ENCODE results near the gene CCDC83.

CCDC83 gene

DNA sequence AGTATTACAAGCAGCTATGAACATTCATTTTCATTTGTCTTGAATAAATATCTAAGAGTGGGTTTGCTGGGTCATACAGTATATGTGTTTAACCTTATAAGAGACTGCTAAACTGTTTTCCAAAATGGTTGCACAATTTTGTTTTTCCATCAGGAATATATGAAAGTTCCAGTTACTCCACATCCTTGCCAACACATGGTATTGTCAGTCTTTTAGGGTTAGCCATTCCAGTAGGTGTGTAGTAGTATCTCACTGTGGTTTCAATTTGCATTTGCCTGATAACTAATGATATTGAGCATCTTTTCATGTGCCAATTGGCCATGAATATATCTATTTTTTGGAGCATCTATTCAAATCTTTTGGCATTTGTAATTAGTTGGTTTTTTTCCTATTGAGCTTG, 7.7 kb upstream of the CCDC83 start:
- TF ChIP-seq, protein P1, sequence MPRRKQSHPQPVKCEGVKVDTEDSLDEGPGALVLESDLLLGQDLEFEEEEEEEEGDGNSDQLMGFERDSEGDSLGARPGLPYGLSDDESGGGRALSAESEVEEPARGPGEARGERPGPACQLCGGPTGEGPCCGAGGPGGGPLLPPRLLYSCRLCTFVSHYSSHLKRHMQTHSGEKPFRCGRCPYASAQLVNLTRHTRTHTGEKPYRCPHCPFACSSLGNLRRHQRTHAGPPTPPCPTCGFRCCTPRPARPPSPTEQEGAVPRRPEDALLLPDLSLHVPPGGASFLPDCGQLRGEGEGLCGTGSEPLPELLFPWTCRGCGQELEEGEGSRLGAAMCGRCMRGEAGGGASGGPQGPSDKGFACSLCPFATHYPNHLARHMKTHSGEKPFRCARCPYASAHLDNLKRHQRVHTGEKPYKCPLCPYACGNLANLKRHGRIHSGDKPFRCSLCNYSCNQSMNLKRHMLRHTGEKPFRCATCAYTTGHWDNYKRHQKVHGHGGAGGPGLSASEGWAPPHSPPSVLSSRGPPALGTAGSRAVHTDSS (tag by site-specific recombination; IDR thresholded peaks at IDR 0.05) = no peak
- TF ChIP-seq ZNF670 (tag by site-specific recombination; IDR thresholded peaks at IDR 0.05; ENCODE audit: low read depth) (no peak), ZNF394 (tag by site-specific recombination; IDR thresholded peaks at IDR 0.05; ENCODE audit: borderline replicate concordance) (no peak), ZNF37A (tag by site-specific recombination; IDR thresholded peaks at IDR 0.05) (no peak), ZNF449 (tag by site-specific recombination; IDR thresholded peaks at IDR 0.05) (no peak), GLIS1 (tag by site-specific recombination; IDR thresholded peaks at IDR 0.05) (no peak), KLF1 (tag by site-specific recombination; IDR thresholded peaks at IDR 0.05) (no peak), ZNF561 (tag by site-specific recombination; IDR thresholded peaks at IDR 0.05; ENCODE audit: borderline replicate concordance) (no peak), PRDM10 (tag by site-specific recombination; IDR thresholded peaks at IDR 0.05) (no peak), ZNF10 (tag by site-specific recombination; IDR thresholded peaks at IDR 0.05) (no peak)
- no peaks in the 10 kb centered on the region for H3K4me1 ChIP-seq (ENCODE audit: control insufficient read depth, insufficient read depth, low read length)
- H3K9me3 ChIP-seq (ENCODE audit: control insufficient read depth, insufficient read depth, low read depth, low read length) = no peaks in the 10 kb centered on the region
- H3K27ac ChIP-seq (ENCODE audit: extremely low read depth, low read depth, low read length) = no peak overlapping the region
- H3K36me3 ChIP-seq (ENCODE audit: control insufficient read depth in 2 of 2, insufficient read depth in 1 of 2, low read length in 2 of 2) = no peaks in the 10 kb centered on the region
- no peak overlapping the region for H3K4me3 ChIP-seq (ENCODE audit: low read depth, low read length)
- CTCF ChIA-PET = interaction anchor here (0.7 kb wide), 1 partner anchor 255 kb away, joined by 3 read pairs; no protein-coding TSS in a partner anchor
- POLR2A ChIA-PET = no interaction called here

- no peak overlapping the region for H3K27ac ChIP-seq (ENCODE audit: extremely low read depth, low read depth, low read length)
- CTCF ChIA-PET = interaction anchor here (0.7 kb wide), 1 partner anchor 256 kb away, joined by 3 read pairs; no protein-coding TSS in a partner anchor
- no peak overlapping the region for H3K4me3 ChIP-seq (ENCODE audit: low read depth, low read length)
- H3K36me3 ChIP-seq (ENCODE audit: control insufficient read depth in 2 of 2, insufficient read depth in 1 of 2, low read length in 2 of 2) = no peaks in the 10 kb centered on the region
- POLR2A ChIA-PET = no interaction called here
- H3K4me1 ChIP-seq (ENCODE audit: control insufficient read depth, insufficient read depth, low read length) = no peaks in the 10 kb centered on the region
- H3K9me3 ChIP-seq (ENCODE audit: control insufficient read depth, insufficient read depth, low read depth, low read length) = no peaks in the 10 kb centered on the region
- TF ChIP-seq, protein P2, sequence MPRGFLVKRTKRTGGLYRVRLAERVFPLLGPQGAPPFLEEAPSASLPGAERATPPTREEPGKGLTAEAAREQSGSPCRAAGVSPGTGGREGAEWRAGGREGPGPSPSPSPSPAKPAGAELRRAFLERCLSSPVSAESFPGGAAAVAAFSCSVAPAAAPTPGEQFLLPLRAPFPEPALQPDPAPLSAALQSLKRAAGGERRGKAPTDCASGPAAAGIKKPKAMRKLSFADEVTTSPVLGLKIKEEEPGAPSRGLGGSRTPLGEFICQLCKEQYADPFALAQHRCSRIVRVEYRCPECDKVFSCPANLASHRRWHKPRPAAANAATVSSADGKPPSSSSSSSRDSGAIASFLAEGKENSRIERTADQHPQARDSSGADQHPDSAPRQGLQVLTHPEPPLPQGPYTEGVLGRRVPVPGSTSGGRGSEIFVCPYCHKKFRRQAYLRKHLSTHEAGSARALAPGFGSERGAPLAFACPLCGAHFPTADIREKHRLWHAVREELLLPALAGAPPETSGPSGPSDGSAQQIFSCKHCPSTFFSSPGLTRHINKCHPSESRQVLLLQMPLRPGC (tag by site-specific recombination; IDR thresholded peaks at IDR 0.05) = no peak
- TF ChIP-seq, protein P3, sequence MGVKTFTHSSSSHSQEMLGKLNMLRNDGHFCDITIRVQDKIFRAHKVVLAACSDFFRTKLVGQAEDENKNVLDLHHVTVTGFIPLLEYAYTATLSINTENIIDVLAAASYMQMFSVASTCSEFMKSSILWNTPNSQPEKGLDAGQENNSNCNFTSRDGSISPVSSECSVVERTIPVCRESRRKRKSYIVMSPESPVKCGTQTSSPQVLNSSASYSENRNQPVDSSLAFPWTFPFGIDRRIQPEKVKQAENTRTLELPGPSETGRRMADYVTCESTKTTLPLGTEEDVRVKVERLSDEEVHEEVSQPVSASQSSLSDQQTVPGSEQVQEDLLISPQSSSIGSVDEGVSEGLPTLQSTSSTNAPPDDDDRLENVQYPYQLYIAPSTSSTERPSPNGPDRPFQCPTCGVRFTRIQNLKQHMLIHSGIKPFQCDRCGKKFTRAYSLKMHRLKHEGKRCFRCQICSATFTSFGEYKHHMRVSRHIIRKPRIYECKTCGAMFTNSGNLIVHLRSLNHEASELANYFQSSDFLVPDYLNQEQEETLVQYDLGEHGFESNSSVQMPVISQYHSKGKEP (tag by site-specific recombination; IDR thresholded peaks at IDR 0.05) = no peak
- TF ChIP-seq HOXC10 (CRISPR knock-in tag; IDR thresholded peaks at IDR 0.05) = no peak
- TF ChIP-seq CTCF (tag by site-specific recombination; IDR thresholded peaks at IDR 0.05) = no peak
- TF ChIP-seq ZNF48 (tag by site-specific recombination; IDR thresholded peaks at IDR 0.05) = no peak
- TF ChIP-seq, protein P4, sequence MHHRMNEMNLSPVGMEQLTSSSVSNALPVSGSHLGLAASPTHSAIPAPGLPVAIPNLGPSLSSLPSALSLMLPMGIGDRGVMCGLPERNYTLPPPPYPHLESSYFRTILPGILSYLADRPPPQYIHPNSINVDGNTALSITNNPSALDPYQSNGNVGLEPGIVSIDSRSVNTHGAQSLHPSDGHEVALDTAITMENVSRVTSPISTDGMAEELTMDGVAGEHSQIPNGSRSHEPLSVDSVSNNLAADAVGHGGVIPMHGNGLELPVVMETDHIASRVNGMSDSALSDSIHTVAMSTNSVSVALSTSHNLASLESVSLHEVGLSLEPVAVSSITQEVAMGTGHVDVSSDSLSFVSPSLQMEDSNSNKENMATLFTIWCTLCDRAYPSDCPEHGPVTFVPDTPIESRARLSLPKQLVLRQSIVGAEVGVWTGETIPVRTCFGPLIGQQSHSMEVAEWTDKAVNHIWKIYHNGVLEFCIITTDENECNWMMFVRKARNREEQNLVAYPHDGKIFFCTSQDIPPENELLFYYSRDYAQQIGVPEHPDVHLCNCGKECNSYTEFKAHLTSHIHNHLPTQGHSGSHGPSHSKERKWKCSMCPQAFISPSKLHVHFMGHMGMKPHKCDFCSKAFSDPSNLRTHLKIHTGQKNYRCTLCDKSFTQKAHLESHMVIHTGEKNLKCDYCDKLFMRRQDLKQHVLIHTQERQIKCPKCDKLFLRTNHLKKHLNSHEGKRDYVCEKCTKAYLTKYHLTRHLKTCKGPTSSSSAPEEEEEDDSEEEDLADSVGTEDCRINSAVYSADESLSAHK (tag by site-specific recombination; IDR thresholded peaks at IDR 0.05) = no peak
- no peak for TF ChIP-seq ZNF341 (tag by site-specific recombination; IDR thresholded peaks at IDR 0.05; ENCODE audit: low read depth)
- no peak for TF ChIP-seq ZFP69B (tag by site-specific recombination; IDR thresholded peaks at IDR 0.05)
- TF ChIP-seq SETDB1 (IDR thresholded peaks at IDR 0.05; ENCODE audit: insufficient read length, low read length) = no peak
- no peak for TF ChIP-seq SCRT1 (tag by site-specific recombination; IDR thresholded peaks at IDR 0.05; ENCODE audit: borderline replicate concordance)
- no peak for TF ChIP-seq ZNF660 (tag by site-specific recombination; IDR thresholded peaks at IDR 0.05)
These were observed 7.2 kb upstream of the CCDC83 start for GRCh38 chr11:85848006-85848405.

Measured in HEK293 (cell line).